ENCODE measurements around the gene VWA8.
"Not testable (repeated sequence)": the region's sequence is repeated elsewhere in the genome, so short reads cannot be mapped to it uniquely, and the experiment has no call there.

Gene VWA8

GRCh38 chr13:41647699-41648313, 313.1 kb downstream of the VWA8 start:
- DNase-seq (ENCODE audit: low read depth in 2 of 2): not testable (repeated sequence)

- DNase-seq (ENCODE audit: low read depth in 2 of 2): no peak
Observed at GRCh38 chr13:41645331-41645730, 315.6 kb downstream of the VWA8 start.

GRCh38 chr13:41644742-41645141, 316.2 kb downstream of the VWA8 start:
- no peak for DNase-seq (ENCODE audit: low read depth in 2 of 2)

GRCh38 chr13:41643507-41643906, 317.4 kb downstream of the VWA8 start:
- no peak for DNase-seq (ENCODE audit: low read depth in 2 of 2)

GRCh38 chr13:41641961-41642360, 318.9 kb downstream of the VWA8 start:
- no peak for DNase-seq (ENCODE audit: low read depth in 2 of 2)

GRCh38 chr13:41641429-41641828, 319.5 kb downstream of the VWA8 start:
- no peak for DNase-seq (ENCODE audit: low read depth in 2 of 2)

GRCh38 chr13:41639955-41640780, 320.7 kb downstream of the VWA8 start:
- DNase-seq (ENCODE audit: low read depth in 2 of 2): no peak

- no peak for DNase-seq (ENCODE audit: low read depth in 2 of 2)
Observed at GRCh38 chr13:41639237-41639904, 321.5 kb downstream of the VWA8 start.

GRCh38 chr13:41637586-41637985, 323.3 kb downstream of the VWA8 start:
- DNase-seq (ENCODE audit: low read depth in 2 of 2): no peak

- DNase-seq (ENCODE audit: low read depth in 2 of 2): not testable (repeated sequence)
Observed at GRCh38 chr13:41637032-41637431, 323.9 kb downstream of the VWA8 start.

- DNase-seq (ENCODE audit: low read depth in 2 of 2): not testable (repeated sequence)
Observed at GRCh38 chr13:41636590-41636989, 324.3 kb downstream of the VWA8 start.

- DNase-seq (ENCODE audit: low read depth in 2 of 2): no peak
Observed at GRCh38 chr13:41634407-41634806, 326.5 kb downstream of the VWA8 start.

- DNase-seq (ENCODE audit: low read depth in 2 of 2): no peak
Observed at GRCh38 chr13:41633776-41634175, 327.1 kb downstream of the VWA8 start.

- DNase-seq (ENCODE audit: low read depth in 2 of 2): no peak
Observed at GRCh38 chr13:41631296-41631965, 329.5 kb downstream of the VWA8 start.

- no peak for DNase-seq (ENCODE audit: low read depth in 2 of 2)
Observed at GRCh38 chr13:41627425-41627824, 333.5 kb downstream of the VWA8 start.

- no peak for DNase-seq (ENCODE audit: low read depth in 2 of 2)
Observed at GRCh38 chr13:41624041-41624440, 336.9 kb downstream of the VWA8 start.

- DNase-seq (ENCODE audit: low read depth in 2 of 2): no peak
Observed at GRCh38 chr13:41622432-41623429, 338.2 kb downstream of the VWA8 start.

GRCh38 chr13:41621716-41622431, 339.0 kb downstream of the VWA8 start:
- no peak for DNase-seq (ENCODE audit: low read depth in 2 of 2)

- not testable (repeated sequence) for DNase-seq (ENCODE audit: low read depth in 2 of 2)
Observed at GRCh38 chr13:41617633-41618032, 343.3 kb downstream of the VWA8 start.

- DNase-seq (ENCODE audit: low read depth in 2 of 2): no peak
Observed at GRCh38 chr13:41616151-41616550, 344.8 kb downstream of the VWA8 start.

Data from stimulated activated CD4-positive, alpha-beta T cell treated with anti-CD3 and anti-CD28 coated beads, Interleukin-12 subunit alpha, Interleukin-12 subunit beta, amount 100 ng/mL, for 24 hours (primary cell).